CD4-positive, alpha-beta T cell (primary cell): Measurements from ENCODE around the gene CROCC2. TPM values are rescaled to one million over a fixed set of nuclear protein-coding genes. Genes with fewer than 3 reads are reported as not detected.

Source experiments
- ATAC-seq: fragments of 200-7000 bp; cut with Tn5 transposase; one replicate; pipeline ENCODE4 v1.10.0; 2022; ENCODE audit warnings: mild to moderate bottlenecking; ENCODE audit not compliant: poor library complexity
- CTCF ChIA-PET: fragments of 350-600 bp; sonication (Branson Sonifier 250); formaldehyde crosslinking; loops from one replicate; lab custom pipeline; 2021; ENCODE audit warnings: antibody characterized with exemption, inconsistent platforms; lab: Charles Lee
- POLR2A ChIA-PET: fragments of 350-600 bp; sonication (Branson Sonifier 250); formaldehyde crosslinking; loops from one replicate; lab custom pipeline; 2021; ENCODE audit warnings: antibody characterized with exemption, inconsistent platforms; lab: Charles Lee
- DNase-seq, 14 experiments: peaks; one replicate each; pipeline ENCODE4 v3.0.0-alpha.2; 2013 to 2020; ENCODE audit warnings: mixed read lengths in 2 of 14
- H3K27ac ChIP-seq, 2 donors: one replicate each; pipeline versions ENCODE4 v1.5.1 to v1.7.0; 2013; ENCODE audit warnings: low read length in 2 of 2, low read depth in 1 of 2, mild to moderate bottlenecking in 1 of 2
- H3K27me3 ChIP-seq, 2 experiments: 1 replicate in 1 of 2; 2 replicates in 1 of 2; pipeline versions ENCODE4 v1.6.1 to v1.7.0; 2013; ENCODE audit warnings: low read length in 2 of 2, control low read depth in 1 of 2, mild to moderate bottlenecking in 1 of 2, moderate library complexity in 1 of 2; ENCODE audit not compliant: insufficient read depth in 2 of 2, control insufficient read depth in 1 of 2
- H3K36me3 ChIP-seq: one replicate; pipeline ENCODE4 v1.6.1; 2013; ENCODE audit warnings: low read length, control low read depth; ENCODE audit not compliant: insufficient read depth
- H3K4me1 ChIP-seq: one replicate; pipeline ENCODE4 v1.6.1; 2013; ENCODE audit warnings: low read length, control low read depth; ENCODE audit not compliant: insufficient read depth
- H3K4me3 ChIP-seq: one replicate; pipeline ENCODE4 v1.5.1; 2013; ENCODE audit warnings: mild to moderate bottlenecking, low read length, moderate library complexity
- H3K9me3 ChIP-seq, 2 experiments: 1 replicate in 1 of 2; 2 replicates in 1 of 2; pipeline versions ENCODE4 v1.6.1 to v1.7.0; 2013; ENCODE audit warnings: low read length in 2 of 2, mild to moderate bottlenecking in 2 of 2, control low read depth in 1 of 2, moderate library complexity in 1 of 2; ENCODE audit not compliant: control insufficient read depth in 1 of 2, insufficient read depth in 1 of 2
- H3K27ac Mint-ChIP-seq: one replicate; pipeline ENCODE4 v1.8.0; 2020; ENCODE audit warnings: mixed read lengths
- H3K27me3 Mint-ChIP-seq: one replicate; pipeline ENCODE4 v1.8.0; 2021; ENCODE audit warnings: mixed read lengths
- H3K36me3 Mint-ChIP-seq: one replicate; pipeline ENCODE4 v1.8.0; 2021; ENCODE audit warnings: low read depth, mixed read lengths
- H3K4me1 Mint-ChIP-seq: one replicate; pipeline ENCODE4 v1.8.0; 2021; ENCODE audit warnings: low read depth, mixed read lengths
- H3K4me3 Mint-ChIP-seq: one replicate; pipeline ENCODE4 v1.8.0; 2020; ENCODE audit warnings: mild to moderate bottlenecking, mixed read lengths
- H3K9me3 Mint-ChIP-seq: one replicate; pipeline ENCODE4 v1.8.0; 2020; ENCODE audit warnings: mixed read lengths
- CTCF ChIP-seq: fragments of 200-600 bp; IDR thresholded peaks from one replicate; pipeline ENCODE4 v1.8.0; 2022; ENCODE audit warnings: antibody characterized with exemption, mild to moderate bottlenecking
- intact Hi-C, 2 experiments: fragments of 100-400 bp; cut with DNase I in 1 of 2; cut with micrococcal nuclease in 1 of 2; formaldehyde crosslinking; loops; one replicate each; pipeline versions ENCODE4 v1.15.1 to v1.9.0; 2023 to 2025; cut with DNase I, micrococcal nuclease
- total RNA-seq, 174 experiments: library from RNA in 2 of 174; stranded (reverse) in 2 of 174; gene quantifications; one replicate each; pipeline ENCODE4 v1.2.3 and lab custom pipeline; 2021 to 2026

CROCC2 gene
- total RNA-seq, 2 experiments from 2014 or later = not detected

GRCh38 chr2:241035818-241036396, 129.8 kb downstream of the CROCC2 start:
- H3K27me3 Mint-ChIP-seq = peaks cover 5% of the 10 kb centered on the region

GRCh38 chr2:241036397-241036963, 130.3 kb downstream of the CROCC2 start:
- POLR2A ChIA-PET = interaction anchor here (1.0 kb wide), 3 partner anchors 27 to 113 kb away, joined by 3 to 5 read pairs (median 3); partner anchors contain the start of gene PASK
- H3K9me3 Mint-ChIP-seq = no peaks in the 10 kb centered on the region
- Histone ChIP-seq H3K4me3 (peak overlapping the region; percentile 67), H3K4me1 (peaks cover 37% of the 10 kb centered on the region), H3K27ac (peak overlapping the region; percentile 53 to 64), H3K27me3 (no peaks in the 10 kb centered on the region), H3K36me3 (no peaks in the 10 kb centered on the region), H3K9me3 (no peaks in the 10 kb centered on the region)
- peak overlapping the region; percentile 86 for H3K27ac Mint-ChIP-seq
- peaks cover 10% of the 10 kb centered on the region for H3K36me3 Mint-ChIP-seq
- peak; percentile 38 to 78 (median 60) for DNase-seq
- intact Hi-C loops = loop anchor here in 1 of 2 experiments (10.0 kb wide), 1 partner anchor 68 kb away; the partner anchor contains the start of gene MTERF4
- H3K27me3 Mint-ChIP-seq = peaks cover 5% of the 10 kb centered on the region
- peak; percentile 63 for ATAC-seq
- CTCF ChIA-PET = no interaction called here
- peaks cover 15% of the 10 kb centered on the region for H3K4me1 Mint-ChIP-seq
- peak overlapping the region; percentile 86 for H3K4me3 Mint-ChIP-seq
- no peak for TF ChIP-seq CTCF

More at GRCh38 chr2:241035818-241036396, 129.8 kb downstream of the CROCC2 start:
- DNase-seq (peak in 12 of 14 experiments; percentile 30 to 86 (median 46)), ATAC-seq (peak; percentile 70)
- ChIA-PET CTCF (no interaction called here), POLR2A (interaction anchor here (1.0 kb wide), 3 partner anchors 26 to 113 kb away, joined by 3 to 5 read pairs (median 3); partner anchors contain the start of gene PASK)
- Histone ChIP-seq H3K4me1 (peaks cover 36% of the 10 kb centered on the region), H3K27me3 (no peaks in the 10 kb centered on the region), H3K4me3 (peak overlapping the region; percentile 67), H3K27ac (peak overlapping the region; percentile 53 to 64), H3K36me3 (no peaks in the 10 kb centered on the region), H3K9me3 (no peaks in the 10 kb centered on the region)
- intact Hi-C loops = loop anchor here in 1 of 2 experiments (10.0 kb wide), 1 partner anchor 69 kb away; the partner anchor contains the start of gene MTERF4
- H3K4me1 Mint-ChIP-seq = peaks cover 13% of the 10 kb centered on the region
- peak overlapping the region; percentile 86 for H3K4me3 Mint-ChIP-seq
- H3K9me3 Mint-ChIP-seq = no peaks in the 10 kb centered on the region
- TF ChIP-seq CTCF = no peak
- peak overlapping the region; percentile 86 for H3K27ac Mint-ChIP-seq
- H3K36me3 Mint-ChIP-seq = peaks cover 11% of the 10 kb centered on the region

GRCh38 chr2:241036964-241037421, 130.9 kb downstream of the CROCC2 start:
- peak overlapping the region; percentile 86 for H3K27ac Mint-ChIP-seq
- intact Hi-C loops = loop anchor here in 1 of 2 experiments (10.0 kb wide), 1 partner anchor 68 kb away; the partner anchor contains the start of gene MTERF4
- peak overlapping the region; percentile 86 for H3K4me3 Mint-ChIP-seq
- Histone ChIP-seq H3K4me1 (peaks cover 37% of the 10 kb centered on the region), H3K9me3 (no peaks in the 10 kb centered on the region), H3K36me3 (no peaks in the 10 kb centered on the region), H3K27me3 (no peaks in the 10 kb centered on the region), H3K27ac (peak overlapping the region in 1 of 2 donors; percentile 64), H3K4me3 (peak overlapping the region; percentile 67)
- CTCF ChIA-PET = no interaction called here
- POLR2A ChIA-PET = no interaction called here
- TF ChIP-seq CTCF = no peak
- DNase-seq = peak in 2 of 14 experiments; percentile 23 to 32
- no peaks in the 10 kb centered on the region for H3K9me3 Mint-ChIP-seq
- H3K4me1 Mint-ChIP-seq = peaks cover 19% of the 10 kb centered on the region
- peaks cover 5% of the 10 kb centered on the region for H3K27me3 Mint-ChIP-seq
- ATAC-seq = no peak
- peaks cover 7% of the 10 kb centered on the region for H3K36me3 Mint-ChIP-seq
